SK-N-SH treated with all-trans-retinoic acid at 6 μM for 48 hours (cell line): ENCODE data around the gene SECISBP2.

Experiments
- ATAC-seq: fragments of 200-7000 bp; cut with Tn5 transposase; 3 replicates; pipeline ENCODE4 v1.9.1; 2020; ENCODE audit warnings: mild to moderate bottlenecking, moderate library complexity
- ARNTL ChIP-seq: fragments of 450-650 bp; formaldehyde crosslinking; IDR thresholded peaks from 2 replicates; pipeline ENCODE4 v1.5.0; 2020; ENCODE audit warnings: low read depth, mild to moderate bottlenecking, moderate library complexity, borderline replicate concordance
- BACH2 ChIP-seq: fragments of 250-450 bp; sonication (Bioruptor Pico); IDR thresholded peaks from 2 replicates; pipeline ENCODE4 v1.9.0; 2021; ENCODE audit warnings: mild to moderate bottlenecking, borderline replicate concordance
- CREB5 ChIP-seq: fragments of 250-450 bp; sonication (Bioruptor Pico); IDR thresholded peaks from 2 replicates; pipeline ENCODE4 v1.5.1; 2020; ENCODE audit warnings: low read depth, mild to moderate bottlenecking, moderate library complexity
- CSDC2 ChIP-seq: fragments of 250-450 bp; sonication (Bioruptor Pico); IDR thresholded peaks from 2 replicates; pipeline ENCODE4 v1.5.0; 2020; ENCODE audit warnings: mild to moderate bottlenecking, moderate library complexity
- CSRNP3 ChIP-seq: fragments of 250-450 bp; sonication (Bioruptor Pico); IDR thresholded peaks from 2 replicates; pipeline ENCODE4 v1.5.1; 2021; ENCODE audit warnings: mild to moderate bottlenecking, moderate library complexity
- ESRRG ChIP-seq: fragments of 250-450 bp; sonication (Bioruptor Pico); IDR thresholded peaks from 2 replicates; pipeline ENCODE4 v1.6.1; 2021; ENCODE audit warnings: mild to moderate bottlenecking
- GLIS3 ChIP-seq: fragments of 250-450 bp; sonication (Bioruptor Pico); IDR thresholded peaks from 2 replicates; pipeline ENCODE4 v1.5.0; 2020; ENCODE audit warnings: mild to moderate bottlenecking, moderate library complexity
- ISL1 ChIP-seq: fragments of 250-450 bp; sonication (Bioruptor Pico); IDR thresholded peaks from 2 replicates; pipeline ENCODE4 v2.1.2; 2022; ENCODE audit warnings: mild to moderate bottlenecking, moderate library complexity
- OSR1 ChIP-seq: fragments of 250-450 bp; sonication (Bioruptor Pico); IDR thresholded peaks from 2 replicates; pipeline ENCODE4 v1.8.0; 2022; ENCODE audit warnings: moderate library complexity, mild to moderate bottlenecking, inconsistent platforms
- POU6F1 ChIP-seq: fragments of 250-450 bp; sonication (Bioruptor Pico); IDR thresholded peaks from 2 replicates; pipeline ENCODE4 v1.8.0; 2021; ENCODE audit warnings: low read depth, mild to moderate bottlenecking, moderate library complexity, borderline replicate concordance
- PPARA ChIP-seq: fragments of 250-450 bp; sonication (Bioruptor Pico); IDR thresholded peaks from 2 replicates; pipeline ENCODE4 v1.5.0; 2020; ENCODE audit warnings: mild to moderate bottlenecking, borderline replicate concordance
- RARB ChIP-seq: fragments of 250-450 bp; sonication (Bioruptor Pico); IDR thresholded peaks from 2 replicates; pipeline ENCODE4 v1.8.0; 2021; ENCODE audit warnings: mild to moderate bottlenecking, moderate library complexity
- SNAI2 ChIP-seq: fragments of 250-450 bp; sonication (Bioruptor Pico); IDR thresholded peaks from 2 replicates; pipeline ENCODE4 v1.5.0; 2020; ENCODE audit warnings: mild to moderate bottlenecking, moderate library complexity
- TCF4 ChIP-seq: fragments of 250-450 bp; sonication (Bioruptor Pico); IDR thresholded peaks from 2 replicates; pipeline ENCODE4 v1.8.0; 2021; ENCODE audit warnings: mild to moderate bottlenecking, moderate library complexity, borderline replicate concordance
- TOX ChIP-seq: fragments of 250-450 bp; sonication (Bioruptor Pico); IDR thresholded peaks from 2 replicates; pipeline ENCODE4 v1.8.0; 2021; ENCODE audit warnings: mild to moderate bottlenecking, moderate library complexity, borderline replicate concordance
- ZC3H10 ChIP-seq: fragments of 250-450 bp; sonication (Bioruptor Pico); IDR thresholded peaks from 2 replicates; pipeline ENCODE4 v1.5.1; 2021; ENCODE audit warnings: mild to moderate bottlenecking, moderate library complexity
- ZFP3 ChIP-seq: fragments of 250-450 bp; sonication (Bioruptor Pico); IDR thresholded peaks from 2 replicates; pipeline ENCODE4 v1.5.0; 2020; ENCODE audit warnings: mild to moderate bottlenecking, moderate library complexity
- ZFP30 ChIP-seq: fragments of 450-650 bp; formaldehyde crosslinking; IDR thresholded peaks from 2 replicates; pipeline ENCODE4 v1.5.0; 2022; ENCODE audit warnings: mild to moderate bottlenecking, moderate library complexity
- ZNF70 ChIP-seq: fragments of 450-650 bp; formaldehyde crosslinking; IDR thresholded peaks from 2 replicates; pipeline ENCODE4 v1.5.0; 2020; ENCODE audit warnings: mild to moderate bottlenecking, moderate library complexity
- ZNF8 ChIP-seq: fragments of 450-650 bp; formaldehyde crosslinking; IDR thresholded peaks from 2 replicates; pipeline ENCODE4 v1.5.0; 2020; ENCODE audit warnings: mild to moderate bottlenecking, moderate library complexity
- TF ChIP-seq, protein P1 (sequence below): fragments of 250-450 bp; sonication (Bioruptor Pico); IDR thresholded peaks from 2 replicates; pipeline ENCODE4 v1.8.0; 2020; ENCODE audit warnings: mild to moderate bottlenecking, moderate library complexity, borderline replicate concordance
- TF ChIP-seq, protein P2 (sequence below): fragments of 250-450 bp; sonication (Bioruptor Pico); IDR thresholded peaks from 2 replicates; pipeline ENCODE4 v1.5.0; 2020; ENCODE audit warnings: mild to moderate bottlenecking, moderate library complexity

The SECISBP2 gene

DNA sequence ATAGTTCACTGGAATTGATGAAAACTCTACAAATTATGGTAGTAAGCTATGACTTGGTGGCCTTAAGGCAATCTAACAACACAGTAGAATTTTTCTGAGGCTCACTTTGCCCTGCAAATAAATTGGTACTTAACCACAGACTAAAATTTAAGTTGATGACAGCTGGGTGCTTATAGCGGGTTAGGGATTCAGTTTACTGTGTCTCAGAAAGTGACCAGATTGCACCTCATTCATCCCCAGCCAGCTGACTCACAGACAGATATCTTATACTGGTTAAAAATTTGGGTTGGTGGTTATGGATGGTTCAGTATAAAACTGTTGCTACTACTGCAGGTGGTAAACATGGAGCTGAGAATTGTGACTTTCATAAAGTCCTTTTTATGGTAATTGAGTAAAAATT lies 4.5 kb upstream of the SECISBP2 start:
- ATAC-seq: no peak
- TF ChIP-seq ZFP30 (CRISPR knock-in tag): no peak; the same call in 1 of the 2 replicates
- TF ChIP-seq TCF4 (CRISPR knock-in tag): no peak
- no peak for TF ChIP-seq ZNF70 (CRISPR knock-in tag)
- no peak for TF ChIP-seq GLIS3
- TF ChIP-seq CREB5: no peak
- no peak for TF ChIP-seq RARB (CRISPR knock-in tag)
- TF ChIP-seq ZC3H10: no peak
- TF ChIP-seq, protein P1, sequence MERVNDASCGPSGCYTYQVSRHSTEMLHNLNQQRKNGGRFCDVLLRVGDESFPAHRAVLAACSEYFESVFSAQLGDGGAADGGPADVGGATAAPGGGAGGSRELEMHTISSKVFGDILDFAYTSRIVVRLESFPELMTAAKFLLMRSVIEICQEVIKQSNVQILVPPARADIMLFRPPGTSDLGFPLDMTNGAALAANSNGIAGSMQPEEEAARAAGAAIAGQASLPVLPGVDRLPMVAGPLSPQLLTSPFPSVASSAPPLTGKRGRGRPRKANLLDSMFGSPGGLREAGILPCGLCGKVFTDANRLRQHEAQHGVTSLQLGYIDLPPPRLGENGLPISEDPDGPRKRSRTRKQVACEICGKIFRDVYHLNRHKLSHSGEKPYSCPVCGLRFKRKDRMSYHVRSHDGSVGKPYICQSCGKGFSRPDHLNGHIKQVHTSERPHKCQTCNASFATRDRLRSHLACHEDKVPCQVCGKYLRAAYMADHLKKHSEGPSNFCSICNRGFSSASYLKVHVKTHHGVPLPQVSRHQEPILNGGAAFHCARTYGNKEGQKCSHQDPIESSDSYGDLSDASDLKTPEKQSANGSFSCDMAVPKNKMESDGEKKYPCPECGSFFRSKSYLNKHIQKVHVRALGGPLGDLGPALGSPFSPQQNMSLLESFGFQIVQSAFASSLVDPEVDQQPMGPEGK: no peak
- no peak for TF ChIP-seq ISL1 (CRISPR knock-in tag)
- no peak for TF ChIP-seq ARNTL
- no peak for TF ChIP-seq BACH2 (CRISPR knock-in tag)
- TF ChIP-seq, protein P2, sequence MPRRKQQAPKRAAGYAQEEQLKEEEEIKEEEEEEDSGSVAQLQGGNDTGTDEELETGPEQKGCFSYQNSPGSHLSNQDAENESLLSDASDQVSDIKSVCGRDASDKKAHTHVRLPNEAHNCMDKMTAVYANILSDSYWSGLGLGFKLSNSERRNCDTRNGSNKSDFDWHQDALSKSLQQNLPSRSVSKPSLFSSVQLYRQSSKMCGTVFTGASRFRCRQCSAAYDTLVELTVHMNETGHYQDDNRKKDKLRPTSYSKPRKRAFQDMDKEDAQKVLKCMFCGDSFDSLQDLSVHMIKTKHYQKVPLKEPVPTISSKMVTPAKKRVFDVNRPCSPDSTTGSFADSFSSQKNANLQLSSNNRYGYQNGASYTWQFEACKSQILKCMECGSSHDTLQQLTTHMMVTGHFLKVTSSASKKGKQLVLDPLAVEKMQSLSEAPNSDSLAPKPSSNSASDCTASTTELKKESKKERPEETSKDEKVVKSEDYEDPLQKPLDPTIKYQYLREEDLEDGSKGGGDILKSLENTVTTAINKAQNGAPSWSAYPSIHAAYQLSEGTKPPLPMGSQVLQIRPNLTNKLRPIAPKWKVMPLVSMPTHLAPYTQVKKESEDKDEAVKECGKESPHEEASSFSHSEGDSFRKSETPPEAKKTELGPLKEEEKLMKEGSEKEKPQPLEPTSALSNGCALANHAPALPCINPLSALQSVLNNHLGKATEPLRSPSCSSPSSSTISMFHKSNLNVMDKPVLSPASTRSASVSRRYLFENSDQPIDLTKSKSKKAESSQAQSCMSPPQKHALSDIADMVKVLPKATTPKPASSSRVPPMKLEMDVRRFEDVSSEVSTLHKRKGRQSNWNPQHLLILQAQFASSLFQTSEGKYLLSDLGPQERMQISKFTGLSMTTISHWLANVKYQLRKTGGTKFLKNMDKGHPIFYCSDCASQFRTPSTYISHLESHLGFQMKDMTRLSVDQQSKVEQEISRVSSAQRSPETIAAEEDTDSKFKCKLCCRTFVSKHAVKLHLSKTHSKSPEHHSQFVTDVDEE (CRISPR knock-in tag): no peak
- no peak for TF ChIP-seq PPARA (CRISPR knock-in tag)
- TF ChIP-seq ESRRG (CRISPR knock-in tag): no peak

- TF ChIP-seq ISL1 (CRISPR knock-in tag) (no peak), TOX (CRISPR knock-in tag) (no peak), SNAI2 (CRISPR knock-in tag) (no peak), CSDC2 (CRISPR knock-in tag) (no peak), ZNF70 (CRISPR knock-in tag) (no peak), ZFP3 (CRISPR knock-in tag) (no peak), BACH2 (CRISPR knock-in tag) (no peak), TCF4 (CRISPR knock-in tag) (no peak), CSRNP3 (no peak), OSR1 (CRISPR knock-in tag) (no peak), ZNF8 (CRISPR knock-in tag) (no peak), ESRRG (CRISPR knock-in tag) (no peak), RARB (CRISPR knock-in tag) (no peak), GLIS3 (no peak), ARNTL (no peak), ZC3H10 (no peak)
- TF ChIP-seq, all 23 proteins: peak for 0
- no peak for ATAC-seq
Measured at GRCh38 chr9:89314955-89315354, 3.3 kb upstream of the SECISBP2 start.

DNA sequence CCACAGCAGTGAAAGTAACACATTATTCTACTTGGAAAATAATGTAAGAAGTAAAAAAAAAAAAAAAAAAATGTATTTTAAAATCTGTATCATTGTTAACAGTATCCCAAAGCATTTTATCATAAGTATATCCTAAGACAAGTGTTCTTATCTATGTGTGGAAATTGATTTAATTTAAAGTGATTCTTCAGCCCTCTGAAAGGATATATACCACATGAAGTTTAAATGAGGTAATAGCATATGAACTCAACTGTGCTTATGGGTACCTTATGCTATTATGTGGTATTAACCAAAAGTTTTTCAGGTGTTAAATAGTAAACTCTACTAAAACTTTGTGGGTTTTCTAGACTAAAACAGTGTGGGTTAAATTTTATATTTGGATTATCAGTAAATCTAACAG lies 2.8 kb upstream of the SECISBP2 start:
- ATAC-seq: no peak
- TF ChIP-seq OSR1 (CRISPR knock-in tag) (no peak), POU6F1 (CRISPR knock-in tag) (no peak), ZC3H10 (no peak), BACH2 (CRISPR knock-in tag) (no peak), CSDC2 (CRISPR knock-in tag) (no peak), TOX (CRISPR knock-in tag) (no peak), GLIS3 (no peak), ZFP30 (CRISPR knock-in tag) (no peak), TCF4 (CRISPR knock-in tag) (no peak), CSRNP3 (no peak)
- TF ChIP-seq, protein P1: no peak
